Measurements from ENCODE around the gene JPH3. TPM values are rescaled to one million over a fixed set of nuclear protein-coding genes. Genes with fewer than 3 reads are reported as not detected.

The JPH3 gene
- polyA plus RNA-seq, 1 donor (not counting 4 experiments of a cell fraction or from before 2014, with no cell fraction given), result not detected

DNA sequence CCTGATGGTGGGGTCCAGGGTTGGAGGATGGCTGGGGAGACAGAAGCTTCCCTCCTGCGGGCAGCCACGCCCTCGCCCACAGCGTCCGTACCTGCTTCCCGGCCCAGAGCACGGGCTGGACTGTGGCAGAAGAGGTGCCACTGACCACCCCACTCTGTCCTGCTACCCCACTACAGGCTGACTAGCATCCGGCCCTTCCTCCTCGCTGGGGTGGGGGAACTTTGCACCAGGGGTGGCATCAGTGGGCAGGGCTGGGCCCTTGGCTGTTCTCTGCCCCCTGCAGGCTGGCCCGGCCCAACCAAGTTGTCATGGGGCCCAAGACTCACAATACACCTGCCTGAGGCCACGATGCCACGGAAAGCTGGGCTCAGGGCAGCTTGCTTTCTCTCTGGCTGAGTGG lies 90.4 kb downstream of the JPH3 start:
- no peaks in the 10 kb centered on the region for H3K9me3 ChIP-seq (ENCODE audit: control insufficient read depth, low read depth, low read length)
- H3K9ac ChIP-seq (ENCODE audit: control insufficient read depth, extremely low read depth, insufficient read depth, low read length), result no peak overlapping the region
- no peak for FAIRE-seq
- dilution Hi-C loops (cut with MboI; ENCODE audit: extremely low pct_ligation_motif_present, low sequenced_read_pairs), result no loop called here
- no peaks in the 10 kb centered on the region for H4K20me1 ChIP-seq (ENCODE audit: control insufficient read depth, extremely low read depth, insufficient read depth, low read length)
- H3K4me1 ChIP-seq (ENCODE audit: control insufficient read depth, extremely low read depth, insufficient read depth, low read length), result no peaks in the 10 kb centered on the region
- no peaks in the 10 kb centered on the region for H3K9me1 ChIP-seq (ENCODE audit: control insufficient read depth, extremely low read depth, insufficient read depth, low read length)
- peaks cover 0 to 5% of the 10 kb centered on the region in 2 experiments for H3K36me3 ChIP-seq (ENCODE audit: control insufficient read depth in 2 of 2, extremely low read depth in 1 of 2, insufficient read depth in 2 of 2, low read length in 2 of 2)
- H3K27me3 ChIP-seq (ENCODE audit: control insufficient read depth, extremely low read depth, insufficient read depth, low read length), result peaks cover 12% of the 10 kb centered on the region
- no peak for DNase-seq (ENCODE audit: low read depth, low spot score)
- no peak overlapping the region for H3K4me3 ChIP-seq (ENCODE audit: control insufficient read depth in 2 of 3, extremely low read depth in 1 of 3, insufficient read depth in 2 of 3, low read depth in 1 of 3, low read length in 3 of 3)
- H2AFZ ChIP-seq (ENCODE audit: control insufficient read depth, low read length), result no peak overlapping the region
- no peak for TF ChIP-seq EZH2 (IDR thresholded peaks at IDR 0.05; ENCODE audit: low read length)
- TF ChIP-seq, protein P1, sequence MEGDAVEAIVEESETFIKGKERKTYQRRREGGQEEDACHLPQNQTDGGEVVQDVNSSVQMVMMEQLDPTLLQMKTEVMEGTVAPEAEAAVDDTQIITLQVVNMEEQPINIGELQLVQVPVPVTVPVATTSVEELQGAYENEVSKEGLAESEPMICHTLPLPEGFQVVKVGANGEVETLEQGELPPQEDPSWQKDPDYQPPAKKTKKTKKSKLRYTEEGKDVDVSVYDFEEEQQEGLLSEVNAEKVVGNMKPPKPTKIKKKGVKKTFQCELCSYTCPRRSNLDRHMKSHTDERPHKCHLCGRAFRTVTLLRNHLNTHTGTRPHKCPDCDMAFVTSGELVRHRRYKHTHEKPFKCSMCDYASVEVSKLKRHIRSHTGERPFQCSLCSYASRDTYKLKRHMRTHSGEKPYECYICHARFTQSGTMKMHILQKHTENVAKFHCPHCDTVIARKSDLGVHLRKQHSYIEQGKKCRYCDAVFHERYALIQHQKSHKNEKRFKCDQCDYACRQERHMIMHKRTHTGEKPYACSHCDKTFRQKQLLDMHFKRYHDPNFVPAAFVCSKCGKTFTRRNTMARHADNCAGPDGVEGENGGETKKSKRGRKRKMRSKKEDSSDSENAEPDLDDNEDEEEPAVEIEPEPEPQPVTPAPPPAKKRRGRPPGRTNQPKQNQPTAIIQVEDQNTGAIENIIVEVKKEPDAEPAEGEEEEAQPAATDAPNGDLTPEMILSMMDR (optimal IDR thresholded peaks at IDR 0.05 in 1 of 3, IDR thresholded peaks at IDR 0.05 in 1 of 3, conservative IDR thresholded peaks at IDR 0.05 in 1 of 3; ENCODE audit: extremely low read depth in 1 of 3, insufficient read depth in 2 of 3, low read length in 3 of 3), result no peak
- H3K79me2 ChIP-seq (ENCODE audit: control insufficient read depth, insufficient read depth, low read length), result no peaks in the 10 kb centered on the region
- H3K27ac ChIP-seq (ENCODE audit: control insufficient read depth, insufficient read depth, low read length), result no peak overlapping the region
- H3K4me2 ChIP-seq (ENCODE audit: control insufficient read depth, extremely low read depth, insufficient read depth, low read depth, low read length), result no peak overlapping the region

DNA sequence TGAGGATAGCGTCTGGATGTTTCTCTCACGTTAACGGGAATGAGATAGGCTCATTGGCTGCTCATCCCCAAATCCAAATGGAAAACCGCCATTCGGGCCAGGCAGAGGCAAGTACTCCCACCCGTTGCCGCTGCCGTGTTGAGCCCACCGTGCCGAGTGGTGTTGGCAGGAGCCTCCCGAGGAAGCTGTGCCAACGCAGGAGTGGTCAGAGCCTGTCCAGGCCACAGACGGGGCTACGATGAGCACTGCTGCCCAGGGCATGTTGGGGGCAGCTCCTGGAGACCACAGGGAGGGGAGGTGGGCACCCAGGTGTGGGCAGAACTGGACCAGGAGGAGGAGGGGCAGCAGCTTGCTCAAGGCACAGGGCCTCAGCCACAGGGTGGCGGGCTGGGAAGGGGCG lies 91.5 kb downstream of the JPH3 start:
- DNase-seq (ENCODE audit: low read depth, low spot score) (no peak), FAIRE-seq (no peak)
- Histone ChIP-seq H2AFZ (ENCODE audit: control insufficient read depth, low read length) (no peak overlapping the region), H3K9ac (ENCODE audit: control insufficient read depth, extremely low read depth, insufficient read depth, low read length) (no peak overlapping the region), H3K36me3 (ENCODE audit: control insufficient read depth in 2 of 2, extremely low read depth in 1 of 2, insufficient read depth in 2 of 2, low read length in 2 of 2) (peaks cover 0 to 5% of the 10 kb centered on the region in 2 experiments), H3K27me3 (ENCODE audit: control insufficient read depth, extremely low read depth, insufficient read depth, low read length) (peaks cover 10% of the 10 kb centered on the region), H3K4me2 (ENCODE audit: control insufficient read depth, extremely low read depth, insufficient read depth, low read depth, low read length) (no peak overlapping the region), H3K9me1 (ENCODE audit: control insufficient read depth, extremely low read depth, insufficient read depth, low read length) (no peaks in the 10 kb centered on the region), H3K4me1 (ENCODE audit: control insufficient read depth, extremely low read depth, insufficient read depth, low read length) (no peaks in the 10 kb centered on the region), H3K27ac (ENCODE audit: control insufficient read depth, insufficient read depth, low read length) (no peak overlapping the region), H3K79me2 (ENCODE audit: control insufficient read depth, insufficient read depth, low read length) (no peaks in the 10 kb centered on the region), H3K9me3 (ENCODE audit: control insufficient read depth, low read depth, low read length) (no peaks in the 10 kb centered on the region), H4K20me1 (ENCODE audit: control insufficient read depth, extremely low read depth, insufficient read depth, low read length) (no peaks in the 10 kb centered on the region), H3K4me3 (ENCODE audit: control insufficient read depth in 2 of 3, extremely low read depth in 1 of 3, insufficient read depth in 2 of 3, low read depth in 1 of 3, low read length in 3 of 3) (no peak overlapping the region)
- dilution Hi-C loops (cut with MboI; ENCODE audit: extremely low pct_ligation_motif_present, low sequenced_read_pairs), result no loop called here
- TF ChIP-seq, protein P1 (optimal IDR thresholded peaks at IDR 0.05 in 1 of 3, IDR thresholded peaks at IDR 0.05 in 1 of 3, conservative IDR thresholded peaks at IDR 0.05 in 1 of 3; ENCODE audit: extremely low read depth in 1 of 3, insufficient read depth in 2 of 3, low read length in 3 of 3), result no peak
- TF ChIP-seq EZH2 (IDR thresholded peaks at IDR 0.05; ENCODE audit: low read length), result no peak
